OCI-LY7 (cell line): Measurements from ENCODE around the gene CHAMP1. TPM values are rescaled to one million over a fixed set of nuclear protein-coding genes. Genes with fewer than 3 reads are reported as not detected.
A peak's percentile ranks its signal among the peaks of the same experiment; 100 is the strongest.

ENCODE experiments used
- BruUV-seq: library from RNA; stranded (reverse); fragments of 400-500 nt; replicated peaks from 2 replicates; lab custom pipeline; 2021; lab: Mats Ljungman, UMichigan
- CTCF ChIA-PET: fragments of 300-600 bp; sonication (Branson Sonifier 250); formaldehyde crosslinking; loops from one replicate; lab custom pipeline; 2022; ENCODE audit warnings: antibody characterized with exemption; ENCODE audit not compliant: unreplicated experiment; lab: Charles Lee
- POLR2A ChIA-PET: fragments of 300-600 bp; sonication (Branson Sonifier 250); formaldehyde crosslinking; loops from one replicate; lab custom pipeline; 2022; ENCODE audit warnings: antibody characterized with exemption; lab: Charles Lee
- DNase-seq: peaks from one replicate; pipeline ENCODE4 v3.0.0-alpha.2; 2015; ENCODE audit warnings: low spot score
- H2AFZ ChIP-seq: fragments of 200-600 bp; sonication (generic), shearing (Covaris generic); 2 replicates; pipeline ENCODE4 v1.6.1; 2014; ENCODE audit warnings: mild to moderate bottlenecking, antibody characterized with exemption, low read length, moderate library complexity
- H3K27ac ChIP-seq: fragments of 200-600 bp; sonication (generic); 2 replicates; pipeline ENCODE4 v1.5.1; 2014; ENCODE audit warnings: mixed run types, low read depth, mild to moderate bottlenecking, moderate library complexity, low read length, inconsistent platforms; ENCODE audit not compliant: poor library complexity, severe bottlenecking
- H3K36me3 ChIP-seq: fragments of 200-600 bp; sonication (generic); 2 replicates; pipeline ENCODE4 v1.6.1; 2014; ENCODE audit warnings: mild to moderate bottlenecking, antibody characterized with exemption, low read length, moderate library complexity, mixed read lengths; ENCODE audit not compliant: insufficient read depth
- H3K4me1 ChIP-seq: fragments of 200-600 bp; sonication (generic); 2 replicates; pipeline ENCODE4 v1.5.1; 2014; ENCODE audit warnings: mild to moderate bottlenecking, low read length; ENCODE audit not compliant: insufficient read depth, poor library complexity, severe bottlenecking
- H3K4me2 ChIP-seq: fragments of 200-600 bp; sonication (generic); 2 replicates; pipeline ENCODE4 v1.6.1; 2014; ENCODE audit warnings: mild to moderate bottlenecking, low read length
- H3K4me3 ChIP-seq: fragments of 200-600 bp; sonication (generic); 2 replicates; pipeline ENCODE4 v1.5.1; 2014; ENCODE audit warnings: mild to moderate bottlenecking, low read depth, low read length; ENCODE audit not compliant: poor library complexity, severe bottlenecking
- H3K79me2 ChIP-seq: fragments of 200-600 bp; sonication (generic); 2 replicates; pipeline ENCODE4 v1.6.1; 2016; ENCODE audit warnings: low read depth, mild to moderate bottlenecking, low read length, moderate library complexity, mixed read lengths; ENCODE audit not compliant: insufficient read depth
- H3K9me2 ChIP-seq: fragments of 200-600 bp; sonication (generic); 2 replicates; pipeline ENCODE4 v1.6.1; 2016; ENCODE audit warnings: mild to moderate bottlenecking, low read length, mixed read lengths; ENCODE audit not compliant: insufficient read depth
- H3K9me3 ChIP-seq: fragments of 200-600 bp; sonication (generic); 2 replicates; pipeline ENCODE4 v1.6.1; 2014; ENCODE audit warnings: mild to moderate bottlenecking, mixed run types, low read length, mixed read lengths
- H4K20me1 ChIP-seq: fragments of 200-600 bp; sonication (generic); 2 replicates; pipeline ENCODE4 v1.6.1; 2014; ENCODE audit warnings: mild to moderate bottlenecking, antibody characterized with exemption, low read length, moderate library complexity, mixed read lengths; ENCODE audit not compliant: insufficient read depth
- CTCF ChIP-seq: fragments of 200-600 bp; sonication (generic); conservative IDR thresholded peaks from 2 replicates; pipeline ENCODE4 v1.5.1; 2014; ENCODE audit warnings: mild to moderate bottlenecking, antibody characterized with exemption, low read length, moderate library complexity, mixed read lengths
- EZH2phosphoT487 ChIP-seq: fragments of 200-600 bp; sonication (generic); IDR thresholded peaks from 2 replicates; pipeline ENCODE4 v1.6.1; 2018; ENCODE audit warnings: low read depth, borderline replicate concordance, mild to moderate bottlenecking, mixed run types, antibody characterized with exemption, low read length, moderate library complexity, mixed read lengths
- intact Hi-C: fragments of 100-400 bp; cut with micrococcal nuclease; formaldehyde crosslinking; loops from one replicate; pipeline ENCODE4 v1.10.0; 2022; ENCODE audit not compliant: unreplicated experiment
- total RNA-seq, 2 experiments: library from RNA; depleted of rRNA in 1 of 2; stranded (reverse); fragments of >200 nt in 1 of 2; shearing (Covaris generic) in 1 of 2; gene quantifications; 2 replicates each; pipeline ENCODE4 v1.2.3, GENCODE V29; 2014 to 2022

CHAMP1 gene
- total RNA-seq, 2 experiments from 2014 or later, result 13.6 to 37.9 TPM

- Histone ChIP-seq H3K4me2 (no peak overlapping the region), H2AFZ (no peak overlapping the region), H3K4me1 (peaks cover 13% of the 10 kb centered on the region), H3K9me3 (no peaks in the 10 kb centered on the region), H3K27ac (no peak overlapping the region), H3K9me2 (no peaks in the 10 kb centered on the region), H3K79me2 (peaks cover 19% of the 10 kb centered on the region), H3K36me3 (peaks cover 52% of the 10 kb centered on the region), H3K4me3 (no peak overlapping the region), H4K20me1 (no peaks in the 10 kb centered on the region)
- CTCF ChIA-PET, result no interaction called here
- DNase-seq, result no peak
- TF ChIP-seq EZH2phosphoT487, result no peak
- POLR2A ChIA-PET, result interaction anchor here (0.6 kb wide), 1 partner anchor 1591 kb away, joined by 3 read pairs; no protein-coding TSS in a partner anchor
- intact Hi-C loops, result no loop called here
- BruUV-seq, result no TSS peak
Observed at GRCh38 chr13:114284680-114285079, 29.6 kb upstream of the CHAMP1 start.

GRCh38 chr13:114285166-114285808 is 29.0 kb upstream of the CHAMP1 start:
- peaks cover 19% of the 10 kb centered on the region for H3K79me2 ChIP-seq
- no peak overlapping the region for H3K27ac ChIP-seq
- H3K9me3 ChIP-seq, result no peaks in the 10 kb centered on the region
- no peak overlapping the region for H3K4me3 ChIP-seq
- CTCF ChIA-PET, result no interaction called here
- no peak overlapping the region for H3K4me2 ChIP-seq
- H2AFZ ChIP-seq, result no peak overlapping the region
- POLR2A ChIA-PET, result interaction anchor here (0.6 kb wide), 1 partner anchor 1592 kb away, joined by 3 read pairs; no protein-coding TSS in a partner anchor
- BruUV-seq, result TSS peak; percentile 21
- H4K20me1 ChIP-seq, result no peaks in the 10 kb centered on the region
- H3K4me1 ChIP-seq, result peaks cover 7% of the 10 kb centered on the region
- no peak for TF ChIP-seq EZH2phosphoT487
- TF ChIP-seq CTCF, result no peak
- DNase-seq, result no peak
- intact Hi-C loops, result no loop called here
- no peaks in the 10 kb centered on the region for H3K9me2 ChIP-seq
- peaks cover 58% of the 10 kb centered on the region for H3K36me3 ChIP-seq

GRCh38 chr13:114286808-114287207 is 27.5 kb upstream of the CHAMP1 start:
- Histone ChIP-seq H3K9me2 (no peaks in the 10 kb centered on the region), H3K79me2 (peaks cover 19% of the 10 kb centered on the region), H3K36me3 (peaks cover 64% of the 10 kb centered on the region), H3K4me1 (no peaks in the 10 kb centered on the region), H4K20me1 (no peaks in the 10 kb centered on the region), H3K9me3 (no peaks in the 10 kb centered on the region), H3K4me2 (no peak overlapping the region), H2AFZ (no peak overlapping the region), H3K27ac (no peak overlapping the region), H3K4me3 (no peak overlapping the region)
- no peak for DNase-seq
- ChIA-PET CTCF (no interaction called here), POLR2A (no interaction called here)
- intact Hi-C loops, result no loop called here
- BruUV-seq, result no TSS peak
- no peak for TF ChIP-seq CTCF
- no peak for TF ChIP-seq EZH2phosphoT487
